Measurements from ENCODE around the gene ZNF766. TPM values are rescaled to one million over a fixed set of nuclear protein-coding genes. Genes with fewer than 3 reads are reported as not detected.
"Not testable (repeated sequence)": the region's sequence is repeated elsewhere in the genome, so short reads cannot be mapped to it uniquely, and the experiment has no call there.

Gene ZNF766
- total and polyA plus RNA-seq, 12 donors, result 3.1 to 14.4 (median 10.0) TPM

GRCh38 chr19:52336791-52337381 lies 67.5 kb downstream of the ZNF766 start:
- 2 to 3% methylated on average over 9 of the region's 9 CpGs for WGBS, 2 donors
- ATAC-seq (peak in 1 of 8 donors; percentile 7), DNase-seq (no peak)
- Histone ChIP-seq H3K27me3 (no peaks in the 10 kb centered on the region), H3K9me3 (peaks cover 0 to 60% (median 19%) of the 10 kb centered on the region in 11 donors), H3K36me3 (peaks cover 0 to 13% (median 0%) of the 10 kb centered on the region in 9 donors), H3K4me1 (peaks cover 0 to 16% (median 0%) of the 10 kb centered on the region in 9 donors), H3K4me3 (peak overlapping the region; percentile 61 to 99 (median 78)), H3K27ac (peak overlapping the region in 9 of 10 donors; percentile 74 to 92 (median 87))
- TF ChIP-seq CTCF (IDR thresholded peaks at IDR 0.05), result no peak
- intact Hi-C loops (cut with DNase I), result loop anchor here in 3 of 10 donors (5.0 kb wide), 1 partner anchor 40 kb away; the partner anchor contains the start of gene ZNF480 (in 3 of the 3)

- not testable (repeated sequence) for DNase-seq
- intact Hi-C loops (cut with DNase I), result loop anchor here in 3 of 10 donors (5.0 kb wide), 1 partner anchor 42 kb away; the partner anchor contains the start of gene ZNF480 (in 3 of the 3)
- peaks cover 0 to 17% (median 0%) of the 10 kb centered on the region in 9 donors for H3K36me3 ChIP-seq
These were observed 69.6 kb downstream of the ZNF766 start for GRCh38 chr19:52339022-52339421.

GRCh38 chr19:52343548-52343947 lies 74.2 kb downstream of the ZNF766 start:
- TF ChIP-seq CTCF (IDR thresholded peaks at IDR 0.05), result peak; percentile 35 to 78 (median 69)
- Histone ChIP-seq H3K27ac (no peak overlapping the region), H3K4me3 (no peak overlapping the region), H3K36me3 (peaks cover 0 to 27% (median 11%) of the 10 kb centered on the region in 9 donors), H3K27me3 (no peaks in the 10 kb centered on the region), H3K4me1 (peaks cover 0 to 7% (median 3%) of the 10 kb centered on the region in 9 donors), H3K9me3 (peaks cover 0 to 58% (median 0%) of the 10 kb centered on the region in 11 donors)
- DNase-seq, result peak; percentile 19 to 64
- WGBS, 2 donors, result 10 to 17% methylated on average over 8 of the region's 8 CpGs
- intact Hi-C loops (cut with DNase I), result loop anchor here in 3 of 10 donors (5.0 to 10.0 kb wide), 3 partner anchors 401 to 411 kb away; no protein-coding TSS in a partner anchor
- peak; percentile 38 to 77 (median 67) for ATAC-seq

More at GRCh38 chr19:52339022-52339421, 69.6 kb downstream of the ZNF766 start:
- 77 to 79% methylated on average over 3 of the region's 3 CpGs for WGBS, 2 donors
- not testable (repeated sequence) for H3K27me3 ChIP-seq, ATAC-seq, H3K27ac ChIP-seq, H3K4me3 ChIP-seq
- Histone ChIP-seq H3K9me3 (peaks cover 0 to 42% (median under 1%) of the 10 kb centered on the region in 11 donors), H3K4me1 (peaks cover 0 to 23% (median 3%) of the 10 kb centered on the region in 9 donors)

- H3K4me1 ChIP-seq, result peaks cover 0 to 7% (median 3%) of the 10 kb centered on the region in 9 donors
- no peak for ATAC-seq
- no peak overlapping the region for H3K27ac ChIP-seq
- no peak overlapping the region for H3K4me3 ChIP-seq
- H3K9me3 ChIP-seq, result peaks cover 0 to 52% (median 0%) of the 10 kb centered on the region in 11 donors
- no peak for DNase-seq
- peaks cover 0 to 40% (median 23%) of the 10 kb centered on the region in 9 donors for H3K36me3 ChIP-seq
- whole genome bisulfite sequencing, 2 donors, result 82 to 87% methylated on average over 6 of the region's 6 CpGs
- TF ChIP-seq CTCF (IDR thresholded peaks at IDR 0.05), result no peak
- H3K27me3 ChIP-seq, result no peaks in the 10 kb centered on the region
- intact Hi-C loops (cut with DNase I), result loop anchor here in 2 of 10 donors (10.0 kb wide), 2 partner anchors 400 to 410 kb away; no protein-coding TSS in a partner anchor
These were observed 75.8 kb downstream of the ZNF766 start for GRCh38 chr19:52345162-52345561.

Small RNA genes lying within 50 kb of the gene (microRNA-seq; reads per million reads assigned to microRNA genes)
- gene MIR643 (2.0 to 4.2 reads per million in 2 donors), gene MIR6801 (0 reads per million in 2 donors)

Other genes with a start within 250 kb of the ZNF766 start
- gene ZNF614, start 241.2 kb upstream of the ZNF766 start, total RNA-seq, result 1 to 10 TPM; 6.1 to 8.4 (median 6.8) TPM
- 1 to 10 TPM; 3.0 to 3.4 TPM for gene ZNF614, start 241.2 kb upstream of the ZNF766 start, polyA plus RNA-seq
- gene ZNF432, start 220.7 kb upstream of the ZNF766 start, total RNA-seq, result 10 to 100 TPM in 2 of 10 donors, 1 to 10 TPM in 8; 5.1 to 11.4 (median 8.7) TPM
- 10 to 100 TPM in 1 of 2 donors, 1 to 10 TPM in 1; 3.8 to 14.4 TPM for gene ZNF432, start 220.7 kb upstream of the ZNF766 start, polyA plus RNA-seq
- gene ZNF841, start 173.8 kb upstream of the ZNF766 start, total RNA-seq, result 10 to 100 TPM in 2 of 10 donors, 1 to 10 TPM in 8; 6.7 to 10.7 (median 9.3) TPM
- 1 to 10 TPM; 3.1 to 8.5 TPM for gene ZNF841, start 173.8 kb upstream of the ZNF766 start, polyA plus RNA-seq
- gene ZNF616, start 129.6 kb upstream of the ZNF766 start, total RNA-seq, result 1 to 10 TPM; 4.9 to 8.0 (median 6.5) TPM
- gene ZNF616, start 129.6 kb upstream of the ZNF766 start, polyA plus RNA-seq, result 1 to 10 TPM; 1.6 to 2.2 TPM
- gene ZNF836, start 98.0 kb upstream of the ZNF766 start, total RNA-seq, result 10 to 100 TPM in 1 of 10 donors, 1 to 10 TPM in 9; 5.1 to 10.6 (median 7.1) TPM
- 1 to 10 TPM; 2.3 to 6.1 TPM for gene ZNF836, start 98.0 kb upstream of the ZNF766 start, polyA plus RNA-seq
- gene PPP2R1A, start 79.5 kb upstream of the ZNF766 start, total RNA-seq, result 100 to 1,000 TPM; 337 to 469 (median 401) TPM
- gene PPP2R1A, start 79.5 kb upstream of the ZNF766 start, polyA plus RNA-seq, result 100 to 1,000 TPM; 238 to 438 TPM
- 10 to 100 TPM; 11.4 to 19.6 (median 13.4) TPM for gene ZNF480, start 27.6 kb downstream of the ZNF766 start, total RNA-seq
- 10 to 100 TPM in 1 of 2 donors, 1 to 10 TPM in 1; 6.9 to 16.2 TPM for gene ZNF480, start 27.6 kb downstream of the ZNF766 start, polyA plus RNA-seq
- 1 to 10 TPM; 2.1 to 6.8 (median 4.7) TPM for gene ZNF610, start 66.7 kb downstream of the ZNF766 start, total RNA-seq
- 1 to 10 TPM; 1.1 to 2.9 TPM for gene ZNF610, start 66.7 kb downstream of the ZNF766 start, polyA plus RNA-seq
- 10 to 100 TPM; 13.4 to 24.2 (median 18.7) TPM for gene ZNF880, start 100.3 kb downstream of the ZNF766 start, total RNA-seq
- 10 to 100 TPM; 12.4 to 14.3 TPM for gene ZNF880, start 100.3 kb downstream of the ZNF766 start, polyA plus RNA-seq
- gene ZNF528, start 128.3 kb downstream of the ZNF766 start, total RNA-seq, result 10 to 100 TPM; 10.2 to 26.7 (median 17.4) TPM
- 10 to 100 TPM in 1 of 2 donors, 1 to 10 TPM in 1; 5.4 to 15.1 TPM for gene ZNF528, start 128.3 kb downstream of the ZNF766 start, polyA plus RNA-seq
- gene ZNF534, start 159.6 kb downstream of the ZNF766 start, total RNA-seq, result under 1 TPM; 0.12 to 0.85 (median 0.24) TPM
- gene ZNF534, start 159.6 kb downstream of the ZNF766 start, polyA plus RNA-seq, result under 1 TPM; 0.28 to 0.88 TPM
- gene ZNF578, start 184.0 kb downstream of the ZNF766 start, total RNA-seq, result 1 to 10 TPM; 1.3 to 3.5 (median 2.0) TPM
- gene ZNF578, start 184.0 kb downstream of the ZNF766 start, polyA plus RNA-seq, result 1 to 10 TPM in 1 of 2 donors, under 1 TPM in 1; 0.58 to 1.8 TPM